Measurements from ENCODE around the gene TICAM2. TPM values are rescaled to one million over a fixed set of nuclear protein-coding genes. Genes with fewer than 3 reads are reported as not detected.

TICAM2 gene
- total and polyA plus RNA-seq, 2 donors (not counting 1 experiment from before 2014, with no cell fraction given), result 0.55 to 5.4 TPM

- Histone ChIP-seq H3K27me3 (replicated peaks in 1 of 4; ENCODE audit: control extremely low read depth in 1 of 4, control insufficient read depth in 3 of 4, insufficient read depth in 4 of 4, low read length in 3 of 4) (no peaks in the 10 kb centered on the region), H2AFZ (ENCODE audit: insufficient read depth, low read depth, low read length, poor library complexity, severe bottlenecking) (no peak overlapping the region), H3K9me3 (ENCODE audit: control extremely low read depth in 1 of 3, control insufficient read depth in 2 of 3, insufficient read depth in 1 of 3, low read length in 2 of 3) (peaks cover 0 to 4% (median 0%) of the 10 kb centered on the region in 3 donors), H3K4me3 (ENCODE audit: control extremely low read depth in 1 of 5, extremely low read depth in 1 of 5, insufficient read depth in 1 of 5, low read depth in 2 of 5, low read length in 4 of 5) (no peak overlapping the region), H3K79me2 (ENCODE audit: control insufficient read depth, insufficient read depth, low read length) (no peaks in the 10 kb centered on the region), H3K36me3 (replicated peaks in 1 of 2; ENCODE audit: control extremely low read depth in 1 of 2, control insufficient read depth in 1 of 2, extremely low read depth in 1 of 2, insufficient read depth in 2 of 2, low read length in 1 of 2) (no peaks in the 10 kb centered on the region), H4K20me1 (ENCODE audit: control insufficient read depth, insufficient read depth, low read length, poor library complexity, severe bottlenecking) (no peaks in the 10 kb centered on the region), H3K4me2 (replicated peaks; ENCODE audit: low read depth, low read length, poor library complexity, severe bottlenecking) (no peak overlapping the region), H3K27ac (ENCODE audit: low read length in 2 of 2) (no peak overlapping the region), H3K9ac (ENCODE audit: low read length) (no peak overlapping the region), H3K4me1 (ENCODE audit: control insufficient read depth in 2 of 2, insufficient read depth in 2 of 2, low read length in 2 of 2) (no peaks in the 10 kb centered on the region)
- Mint-ChIP-seq H3K4me3 (no peak overlapping the region), H3K9me3 (ENCODE audit: insufficient read depth) (no peaks in the 10 kb centered on the region), H3K27ac (no peak overlapping the region), H3K4me1 (no peaks in the 10 kb centered on the region), H3K27me3 (no peaks in the 10 kb centered on the region)
- no CpG with 5 or more reads among the region's 4 CpGs for WGBS (ENCODE audit: insufficient coverage)
- CTCF ChIA-PET, result no interaction called here
- DNase-seq (no peak), ATAC-seq (ENCODE audit: low read depth) (no peak)
- no peak for TF ChIP-seq CTCF (IDR thresholded peaks at IDR 0.05)
- TF ChIP-seq EZH2 (IDR thresholded peaks at IDR 0.05; ENCODE audit: borderline replicate concordance, insufficient read depth, low read depth, low read length, poor library complexity, severe bottlenecking), result no peak
- intact Hi-C loops (cut with micrococcal nuclease), result no loop called here
- POLR2A ChIA-PET, result no interaction called here
Observed at GRCh38 chr5:115558388-115558956, 43.8 kb downstream of the TICAM2 start.

- 55% methylated on average over 3 of the region's 3 CpGs for WGBS (ENCODE audit: insufficient coverage)
- no peaks in the 10 kb centered on the region for H3K27me3 Mint-ChIP-seq
- Histone ChIP-seq H3K9me3 (ENCODE audit: control extremely low read depth in 1 of 3, control insufficient read depth in 2 of 3, insufficient read depth in 1 of 3, low read length in 2 of 3) (peaks cover 0 to 4% (median 0%) of the 10 kb centered on the region in 3 donors), H2AFZ (ENCODE audit: insufficient read depth, low read depth, low read length, poor library complexity, severe bottlenecking) (no peak overlapping the region), H3K27ac (ENCODE audit: low read length in 2 of 2) (no peak overlapping the region), H3K79me2 (ENCODE audit: control insufficient read depth, insufficient read depth, low read length) (no peaks in the 10 kb centered on the region), H3K27me3 (replicated peaks in 1 of 4; ENCODE audit: control extremely low read depth in 1 of 4, control insufficient read depth in 3 of 4, insufficient read depth in 4 of 4, low read length in 3 of 4) (no peaks in the 10 kb centered on the region), H3K9ac (ENCODE audit: low read length) (no peak overlapping the region), H3K4me3 (ENCODE audit: control extremely low read depth in 1 of 5, extremely low read depth in 1 of 5, insufficient read depth in 1 of 5, low read depth in 2 of 5, low read length in 4 of 5) (no peak overlapping the region), H3K36me3 (replicated peaks in 1 of 2; ENCODE audit: control extremely low read depth in 1 of 2, control insufficient read depth in 1 of 2, extremely low read depth in 1 of 2, insufficient read depth in 2 of 2, low read length in 1 of 2) (no peaks in the 10 kb centered on the region), H3K4me1 (ENCODE audit: control insufficient read depth in 2 of 2, insufficient read depth in 2 of 2, low read length in 2 of 2) (no peaks in the 10 kb centered on the region), H3K4me2 (replicated peaks; ENCODE audit: low read depth, low read length, poor library complexity, severe bottlenecking) (no peak overlapping the region), H4K20me1 (ENCODE audit: control insufficient read depth, insufficient read depth, low read length, poor library complexity, severe bottlenecking) (no peaks in the 10 kb centered on the region)
- no peak for TF ChIP-seq EZH2 (IDR thresholded peaks at IDR 0.05; ENCODE audit: borderline replicate concordance, insufficient read depth, low read depth, low read length, poor library complexity, severe bottlenecking)
- no peaks in the 10 kb centered on the region for H3K9me3 Mint-ChIP-seq (ENCODE audit: insufficient read depth)
- no peak overlapping the region for H3K4me3 Mint-ChIP-seq
- DNase-seq, result no peak
- intact Hi-C loops (cut with micrococcal nuclease), result no loop called here
- no peaks in the 10 kb centered on the region for H3K4me1 Mint-ChIP-seq
- H3K27ac Mint-ChIP-seq, result no peak overlapping the region
- ChIA-PET POLR2A (no interaction called here), CTCF (no interaction called here)
- ATAC-seq (ENCODE audit: low read depth), result no peak
Observed at GRCh38 chr5:115557667-115558387, 44.5 kb downstream of the TICAM2 start.

Measured in B cell (primary cell).